Middle frontal gyrus (tissue), 1 donor: ENCODE results near the gene ADRA2A.

ENCODE experiments used
- DNase-seq: peaks from one replicate; pipeline ENCODE4 v3.0.0-alpha.2; 2015; ENCODE audit warnings: low spot score; ENCODE audit errors: extremely low spot score

ADRA2A gene

DNA sequence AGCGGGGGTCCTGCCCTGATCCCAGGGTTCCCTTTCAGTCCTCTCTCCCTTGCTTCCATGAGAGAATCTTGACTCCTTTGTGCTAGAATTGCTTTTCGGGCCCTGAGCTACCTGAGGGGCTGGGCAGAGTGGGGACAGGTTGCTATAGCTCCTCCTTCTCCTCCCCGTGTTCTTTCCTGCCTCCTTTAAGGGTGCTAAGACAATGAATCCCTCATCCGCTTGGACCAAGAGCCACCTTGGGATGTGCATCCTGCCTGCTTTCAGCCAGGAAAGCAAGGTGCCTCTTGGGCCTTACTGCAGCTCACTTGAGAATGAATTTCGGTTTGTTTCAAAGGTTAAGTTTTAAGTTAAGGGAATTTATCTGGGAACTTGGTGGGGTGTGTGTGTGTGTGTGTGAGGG, 53.6 kb downstream of the ADRA2A start:
- no peak for DNase-seq
